ENCODE results near the gene GALNT18.

Gene GALNT18

DNA sequence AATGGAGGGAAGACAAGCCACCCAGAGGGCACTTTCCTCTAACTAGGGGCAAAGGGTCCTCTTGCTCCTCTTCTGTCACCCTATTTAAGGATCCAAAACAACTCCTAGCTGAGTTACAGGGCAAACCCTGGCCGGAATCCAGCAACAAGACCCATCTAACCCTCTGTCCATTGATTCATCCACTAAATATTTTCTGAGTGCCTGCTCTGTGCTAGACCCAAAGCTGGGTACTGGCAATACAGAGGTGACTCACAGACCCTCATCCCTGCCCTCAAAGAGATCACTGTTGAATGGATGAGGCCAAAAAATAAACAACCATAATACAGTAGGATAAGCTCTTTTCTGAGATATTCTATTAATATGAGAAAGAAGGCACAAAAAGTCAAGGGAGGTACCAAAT is 4.3 kb upstream of the GALNT18 start:
- in situ Hi-C loops (cut with MboI; ENCODE audit: low sequenced_read_pairs), result no loop called here

DNA sequence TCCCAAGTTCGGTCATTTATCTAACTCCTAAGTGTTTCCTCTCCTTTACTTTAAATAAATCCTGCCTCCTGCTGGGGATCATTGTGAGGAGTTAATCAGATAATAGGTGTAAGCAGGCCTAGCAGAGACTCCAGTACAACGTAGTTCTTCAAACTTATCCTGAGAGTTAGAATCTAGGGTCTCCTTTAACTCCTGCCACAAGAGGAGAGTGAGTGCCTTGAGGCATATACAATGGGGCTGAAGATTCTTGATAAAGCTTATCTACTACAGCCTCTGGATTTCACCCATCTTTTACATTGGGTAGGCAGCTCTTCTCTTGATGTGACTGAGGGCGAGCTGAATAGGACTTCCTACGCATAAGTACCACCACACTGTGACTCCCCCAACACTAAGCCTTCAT is 3.1 kb upstream of the GALNT18 start:
- in situ Hi-C loops (cut with MboI; ENCODE audit: low sequenced_read_pairs), result no loop called here

DNA sequence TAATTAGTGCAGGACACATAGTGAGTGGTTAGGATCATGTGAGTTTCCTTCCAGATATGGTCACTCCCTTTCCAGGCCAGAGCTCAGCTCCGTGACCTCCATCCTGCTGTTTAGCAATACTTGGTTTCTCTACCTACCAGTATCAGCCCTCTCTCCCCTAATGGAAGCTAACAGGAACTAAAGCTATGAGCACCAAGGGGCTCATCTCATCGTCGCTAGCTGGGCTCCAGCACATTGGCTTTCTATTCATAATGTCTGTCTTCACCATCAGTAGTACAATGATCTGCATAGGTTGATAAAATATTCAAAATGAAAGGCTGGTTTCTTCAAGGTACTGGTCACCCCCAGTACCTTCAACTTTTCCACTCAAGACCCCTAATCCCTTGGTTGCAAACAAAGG is 2.4 kb upstream of the GALNT18 start:
- in situ Hi-C loops (cut with MboI; ENCODE audit: low sequenced_read_pairs), result no loop called here

DNA sequence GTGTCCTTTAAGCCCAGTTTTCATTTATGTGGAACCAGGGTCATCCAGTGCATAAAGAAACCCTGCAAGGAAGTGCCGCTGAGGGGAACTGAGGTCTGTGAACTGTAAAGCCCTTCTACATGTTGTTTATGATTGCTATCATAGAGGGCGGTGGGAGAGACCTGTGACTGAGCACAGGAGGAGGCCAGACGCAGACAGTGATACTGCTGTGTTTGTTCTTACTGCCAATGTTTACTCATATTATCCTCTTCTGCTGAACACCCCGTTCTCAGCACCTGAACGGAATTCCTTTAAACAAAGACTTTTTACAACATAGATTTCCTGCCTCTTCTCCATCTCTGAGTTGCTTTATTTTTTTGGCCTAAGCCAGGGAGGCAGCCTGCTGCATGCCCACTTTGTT is 967 bp upstream of the GALNT18 start:
- in situ Hi-C loops (cut with MboI; ENCODE audit: low sequenced_read_pairs), result no loop called here

DNA sequence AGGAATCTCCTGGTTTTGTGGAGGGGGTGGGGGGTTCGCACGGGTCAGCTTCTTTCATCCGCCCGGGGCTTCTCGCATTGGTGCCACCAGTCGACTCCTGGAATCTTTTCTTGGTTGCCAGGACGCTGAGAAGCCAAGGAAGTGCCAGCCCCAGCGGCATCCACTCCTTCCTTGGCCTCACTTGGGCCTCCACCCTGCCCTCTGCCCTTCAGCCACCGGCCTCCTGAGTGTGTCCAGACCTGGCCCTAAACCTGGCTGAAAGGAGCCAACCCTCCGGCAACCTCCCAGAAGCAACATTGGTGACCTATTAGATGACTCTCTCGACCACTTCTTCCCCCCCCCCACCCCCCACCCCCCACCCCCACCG is 518 bp upstream of the GALNT18 start:
- in situ Hi-C loops (cut with MboI; ENCODE audit: low sequenced_read_pairs), result no loop called here

DNA sequence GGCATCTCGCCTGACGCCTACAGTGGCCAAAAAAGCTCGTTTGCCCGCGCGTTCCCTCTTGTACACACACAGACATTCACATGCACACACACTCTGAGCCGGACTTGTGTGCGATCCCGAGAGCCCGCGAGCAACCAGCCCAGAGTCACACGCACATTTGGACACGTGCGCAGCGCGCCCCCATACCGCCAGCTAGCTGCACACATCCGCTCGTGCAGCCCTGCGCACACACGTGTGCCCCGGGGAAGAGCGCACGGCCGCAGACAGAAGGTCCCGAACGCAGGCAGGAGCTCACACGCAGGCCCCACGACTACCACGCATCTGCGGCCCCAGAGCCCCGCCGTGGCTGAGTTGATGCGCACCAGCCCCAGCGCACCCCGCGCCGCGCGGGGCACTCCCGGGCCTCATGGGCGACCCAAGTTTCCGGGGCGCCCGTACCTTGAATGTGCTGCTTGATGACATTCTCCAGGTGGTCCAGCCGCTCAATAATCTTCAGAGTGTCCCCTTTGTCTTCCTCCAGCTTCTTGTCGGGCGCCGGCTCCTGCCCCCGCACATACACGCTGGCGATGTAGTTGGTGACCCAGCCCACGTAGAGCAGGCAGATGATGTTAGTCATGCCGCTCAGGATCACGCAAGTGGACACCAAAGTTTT is 758 bp downstream of the GALNT18 start:
- in situ Hi-C loops (cut with MboI; ENCODE audit: low sequenced_read_pairs), result no loop called here

DNA sequence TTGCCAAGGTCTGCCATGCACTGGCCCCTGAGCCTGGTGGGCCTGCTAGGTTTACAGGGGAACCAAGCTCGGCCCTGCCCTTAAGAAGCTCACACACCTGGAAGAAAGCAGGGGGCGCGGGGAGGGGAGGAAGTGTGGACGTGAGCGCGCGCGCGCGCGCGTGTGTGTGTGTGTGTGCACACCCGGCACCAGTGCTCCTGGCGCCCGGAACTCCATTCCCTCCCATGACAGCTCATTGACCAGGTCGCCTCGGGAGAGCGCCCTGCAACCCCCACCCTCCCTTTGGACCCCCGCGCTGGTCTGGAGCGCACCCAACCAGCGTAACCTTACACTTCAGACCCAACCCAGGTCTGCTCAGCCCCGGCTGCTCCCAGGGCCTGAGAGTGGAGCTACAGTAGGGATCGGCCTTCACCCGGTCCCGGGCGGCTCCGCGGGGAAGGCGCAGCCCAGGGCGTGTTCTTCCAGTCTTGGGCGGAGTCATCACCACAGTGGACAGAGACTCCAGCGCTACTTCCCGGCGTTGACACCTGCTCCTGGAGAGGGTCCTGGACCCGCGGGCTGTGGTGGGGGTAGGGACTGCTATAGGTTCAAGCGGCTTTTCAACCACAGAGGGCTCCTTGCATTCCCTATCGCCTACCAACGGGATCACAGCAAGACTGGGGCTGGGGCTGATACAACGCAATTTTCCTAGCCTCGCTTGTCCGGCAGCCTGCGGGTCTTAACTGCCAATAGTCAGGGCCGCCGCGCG is 1.5 kb downstream of the GALNT18 start:
- in situ Hi-C loops (cut with MboI; ENCODE audit: low sequenced_read_pairs), result no loop called here

DNA sequence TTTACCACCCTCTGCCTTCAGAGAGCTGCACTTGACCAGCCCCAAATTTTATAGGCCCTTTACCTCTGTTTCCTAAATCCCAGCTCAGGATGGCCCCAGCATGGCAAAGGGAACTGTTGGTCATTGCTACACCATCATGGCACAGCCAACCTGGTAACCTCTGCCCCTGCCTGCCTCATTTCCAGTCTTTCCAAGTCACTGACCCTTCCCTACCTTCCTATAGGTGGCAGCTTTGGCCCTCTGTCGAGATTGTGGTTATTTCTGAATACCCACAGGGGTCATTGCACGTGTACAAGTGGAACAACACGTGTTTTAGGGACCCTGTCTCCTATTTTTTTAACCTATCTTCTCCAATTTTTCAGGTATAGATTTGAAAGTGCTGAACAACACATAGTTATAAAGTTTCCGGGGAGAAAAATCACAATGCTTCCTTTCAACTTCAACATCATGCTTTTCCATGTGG is 2.8 kb downstream of the GALNT18 start:
- in situ Hi-C loops (cut with MboI; ENCODE audit: low sequenced_read_pairs), result no loop called here

DNA sequence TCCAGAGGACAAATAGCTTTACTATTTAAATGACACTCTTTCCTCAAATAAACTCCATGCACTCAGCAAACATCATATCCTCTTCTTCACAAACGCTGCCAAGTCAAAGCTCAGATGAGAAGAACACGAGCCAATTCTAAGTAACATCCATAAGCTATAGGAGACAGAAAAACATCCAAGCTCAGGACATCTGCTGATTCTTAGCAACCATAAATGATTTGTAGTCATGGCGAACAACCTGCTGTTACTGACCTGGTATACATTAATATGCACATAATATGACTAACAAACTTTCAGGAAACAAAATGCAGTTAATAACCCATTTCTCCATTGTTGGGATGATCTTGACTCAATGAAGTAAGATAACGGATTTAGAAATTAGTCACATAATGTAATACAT is 6.7 kb downstream of the GALNT18 start:
- in situ Hi-C loops (cut with MboI; ENCODE audit: low sequenced_read_pairs), result no loop called here

DNA sequence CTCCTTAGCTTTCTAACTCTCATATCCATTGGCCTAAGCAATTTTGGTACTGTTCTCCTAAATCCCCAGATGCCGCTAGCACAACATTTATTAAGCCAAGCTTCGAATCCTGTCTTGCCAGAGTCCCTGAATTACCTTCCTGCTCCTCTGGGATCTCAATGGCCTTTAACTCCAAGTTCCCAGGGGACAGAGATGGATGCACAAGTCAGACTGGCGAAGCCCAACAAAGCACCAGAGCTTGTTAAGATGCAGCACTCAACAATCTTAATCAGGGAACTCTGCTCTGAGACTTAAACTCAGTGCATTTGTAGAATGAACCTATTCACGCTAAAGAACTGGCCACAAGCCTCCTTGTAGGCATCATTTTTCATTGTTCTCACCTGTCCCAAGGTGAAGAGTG is 9.4 kb downstream of the GALNT18 start:
- in situ Hi-C loops (cut with MboI; ENCODE audit: low sequenced_read_pairs), result no loop called here

DNA sequence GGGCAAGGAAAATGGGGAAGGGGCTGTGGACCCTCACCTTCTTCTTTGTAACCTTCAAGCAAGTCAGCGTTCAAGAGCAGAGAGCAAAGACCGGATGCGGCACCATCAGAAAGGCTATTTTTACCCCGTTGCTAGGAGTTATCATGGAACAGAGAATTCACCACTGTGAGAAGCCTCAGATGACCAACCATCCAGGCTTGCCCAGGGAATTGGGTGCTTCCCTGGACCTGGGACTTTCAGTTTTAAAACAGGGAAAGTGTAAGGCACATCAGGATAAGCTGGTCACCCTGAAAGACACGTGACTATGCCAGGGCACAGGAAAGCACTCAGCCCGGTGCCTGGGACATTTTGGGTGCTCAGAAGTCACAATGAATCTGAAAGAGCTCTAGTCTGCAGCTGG is 10.4 kb downstream of the GALNT18 start:
- in situ Hi-C loops (cut with MboI; ENCODE audit: low sequenced_read_pairs), result no loop called here

DNA sequence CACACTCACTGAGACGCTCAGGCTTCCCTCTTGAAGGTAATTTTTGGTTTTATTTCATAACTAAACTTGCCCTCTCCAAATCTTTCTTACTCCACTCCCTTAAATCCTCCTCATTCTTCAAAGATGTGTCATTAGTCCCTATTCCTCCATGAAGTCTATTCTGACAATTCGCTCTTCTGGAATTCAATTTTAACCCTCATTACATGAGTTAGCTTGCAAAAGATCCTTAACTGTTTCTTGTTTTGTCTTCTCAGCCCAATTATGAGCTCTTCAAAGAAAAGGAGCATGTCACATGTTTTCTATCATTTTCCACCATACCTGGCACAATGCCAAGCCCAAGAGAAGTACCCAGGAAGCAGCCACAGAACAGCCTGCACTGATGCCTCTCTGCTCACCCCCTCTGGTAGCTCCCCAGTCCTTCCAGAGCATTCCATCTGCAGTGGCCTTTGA is 13.0 kb downstream of the GALNT18 start:
- in situ Hi-C loops (cut with MboI; ENCODE audit: low sequenced_read_pairs), result no loop called here

DNA sequence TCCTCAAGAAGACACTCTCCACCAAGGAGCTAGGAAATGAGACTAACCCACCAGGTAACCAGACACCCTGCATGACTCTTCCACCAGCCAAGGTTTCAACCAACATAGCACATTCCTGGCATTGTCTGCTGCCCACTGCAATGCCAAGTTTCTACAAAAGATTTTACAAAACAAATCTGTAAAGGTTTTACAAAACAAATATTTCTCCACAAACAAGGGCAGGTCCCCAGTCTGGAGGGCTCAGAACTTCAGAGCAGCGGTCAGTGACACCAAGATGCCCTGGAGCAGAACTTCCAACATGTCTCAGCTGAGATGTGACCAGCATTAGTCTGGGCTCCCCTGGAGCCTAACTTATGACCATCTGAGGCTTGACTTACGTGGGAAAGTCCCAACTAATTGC is 14.0 kb downstream of the GALNT18 start:
- in situ Hi-C loops (cut with MboI; ENCODE audit: low sequenced_read_pairs), result no loop called here

DNA sequence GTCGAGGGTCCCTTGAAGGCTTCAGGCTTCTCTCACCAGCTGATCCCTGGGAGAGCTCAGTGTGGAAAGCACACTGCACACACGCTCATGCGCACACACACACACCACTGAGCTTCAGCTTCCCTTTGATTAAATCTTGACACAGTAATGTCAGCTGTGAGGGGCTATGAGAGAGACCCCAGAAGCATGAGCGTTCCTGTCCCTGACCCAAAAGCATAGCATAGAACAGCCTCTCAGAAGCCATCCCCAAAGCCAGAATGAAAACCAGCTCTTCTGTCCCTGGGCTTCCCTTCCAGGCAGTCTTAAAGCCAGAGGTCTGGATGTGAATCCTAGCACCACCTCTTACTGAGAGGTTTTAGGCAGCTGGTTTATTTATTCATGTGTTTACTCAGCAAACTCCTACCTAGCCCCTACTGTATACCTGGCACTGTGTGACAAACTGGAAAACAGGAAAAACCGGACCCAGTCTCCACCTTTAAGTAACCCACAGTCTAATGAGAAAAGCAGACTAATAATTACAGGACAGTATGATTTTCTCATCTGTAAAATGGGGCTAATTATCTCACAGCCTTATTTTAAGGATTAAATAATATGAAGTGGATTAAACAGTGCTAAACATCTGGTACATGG is 15.9 kb downstream of the GALNT18 start:
- in situ Hi-C loops (cut with MboI; ENCODE audit: low sequenced_read_pairs), result no loop called here

DNA sequence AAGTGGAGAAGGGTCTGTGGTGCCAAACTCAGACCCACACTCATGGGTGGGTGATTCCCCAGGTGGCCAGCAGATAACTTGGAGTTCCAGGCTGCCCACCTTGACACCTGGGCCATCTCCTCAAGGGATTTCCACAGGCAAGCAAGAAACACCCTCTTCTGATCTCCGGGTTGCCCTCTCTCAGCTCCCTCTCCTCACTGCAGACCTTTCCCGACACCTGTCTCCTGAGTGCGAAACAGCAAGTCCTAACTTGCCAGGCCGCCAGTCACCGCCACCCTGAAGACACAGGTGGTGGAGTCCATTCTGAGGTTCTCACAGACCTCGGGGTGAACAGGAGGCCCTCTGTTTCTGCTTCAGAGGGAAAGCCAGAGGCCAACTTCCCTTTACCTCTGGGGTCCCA is 16.6 kb downstream of the GALNT18 start:
- in situ Hi-C loops (cut with MboI; ENCODE audit: low sequenced_read_pairs), result no loop called here

DNA sequence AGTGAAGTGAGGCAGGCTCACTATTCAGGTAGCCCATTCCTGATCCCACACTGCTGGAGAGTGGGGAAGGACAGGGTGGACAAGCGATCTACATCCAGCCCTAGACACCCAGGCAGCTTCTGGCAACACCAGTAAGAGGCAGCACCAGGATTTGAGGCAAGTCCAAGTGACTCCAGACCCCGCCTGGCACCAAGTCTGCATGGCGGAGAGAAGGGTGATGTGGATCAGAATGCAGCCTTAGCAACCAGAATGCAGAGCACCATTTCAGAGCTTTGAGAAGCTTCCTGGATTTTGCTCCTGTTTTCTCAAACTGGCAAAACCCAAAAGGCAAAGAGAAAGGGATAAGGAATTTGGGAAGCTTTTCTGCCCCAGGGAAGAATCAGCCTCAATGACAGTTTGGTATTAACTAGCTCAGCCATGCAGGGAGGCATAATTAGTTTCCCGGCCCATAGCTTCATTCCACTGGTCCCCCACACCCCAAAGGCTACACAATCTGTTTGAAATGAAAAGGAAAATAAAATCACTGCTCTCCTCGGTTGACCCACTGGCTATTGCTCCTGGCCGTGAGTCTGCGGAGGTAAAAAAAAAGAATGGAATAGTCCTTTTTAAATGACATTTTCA is 17.3 kb downstream of the GALNT18 start:
- in situ Hi-C loops (cut with MboI; ENCODE audit: low sequenced_read_pairs), result no loop called here

DNA sequence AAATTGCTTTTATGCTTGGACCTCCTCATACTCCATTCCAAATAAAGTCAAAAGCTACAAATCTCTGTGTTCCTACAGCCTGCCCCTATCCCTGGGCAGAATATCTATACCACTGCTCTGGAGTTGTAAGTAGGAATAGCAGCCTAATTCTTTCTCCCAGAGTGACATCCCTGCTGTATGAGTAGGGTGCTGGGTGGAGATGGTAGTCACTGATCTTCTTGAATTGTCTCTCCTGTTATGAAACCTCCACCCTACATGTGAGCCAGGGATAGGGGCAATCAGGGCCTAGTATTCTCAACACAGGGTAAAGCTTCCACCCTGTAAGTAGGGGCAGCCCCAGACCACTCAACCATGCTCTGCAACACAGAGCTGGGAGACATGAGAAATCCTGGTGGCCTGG is 19.8 kb downstream of the GALNT18 start:
- in situ Hi-C loops (cut with MboI; ENCODE audit: low sequenced_read_pairs), result no loop called here

DNA sequence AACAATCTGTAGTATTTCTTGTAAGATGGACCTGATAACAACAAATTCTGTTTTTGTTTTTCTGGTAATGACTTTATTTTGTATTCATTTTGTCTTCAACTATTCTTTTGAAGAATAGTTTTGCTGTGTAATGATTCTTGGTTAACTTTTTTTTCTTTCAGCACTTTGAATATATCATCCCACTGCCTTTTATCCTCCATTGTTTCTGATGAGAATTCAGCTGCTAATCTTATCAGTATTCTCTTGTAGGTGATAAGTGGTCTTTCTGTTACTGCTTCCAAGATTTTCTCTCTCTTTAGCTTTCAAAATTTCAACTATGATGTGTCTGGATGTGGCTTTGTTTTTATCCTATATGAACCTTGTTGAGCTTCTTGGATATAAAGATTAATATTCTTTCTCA is 21.5 kb downstream of the GALNT18 start:
- in situ Hi-C loops (cut with MboI; ENCODE audit: low sequenced_read_pairs), result no loop called here

DNA sequence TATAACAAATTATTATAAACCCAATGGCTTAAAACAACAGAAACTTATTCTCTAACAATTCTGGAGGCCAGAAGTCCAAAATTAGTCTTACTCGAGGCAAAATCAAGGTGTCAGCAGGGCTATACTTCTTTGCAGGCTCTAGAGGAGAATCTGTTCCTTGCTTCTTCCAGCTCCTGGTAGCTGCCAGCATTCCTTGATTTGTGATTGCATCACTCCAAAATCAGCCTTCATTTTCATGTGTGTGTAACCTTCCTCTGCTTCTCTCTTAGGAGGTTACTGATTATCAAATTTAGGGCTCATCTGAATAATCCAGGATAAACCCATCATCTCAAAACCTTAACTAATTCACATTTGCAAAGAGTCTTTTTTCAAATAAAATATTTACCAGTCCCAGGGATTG is 23.6 kb downstream of the GALNT18 start:
- in situ Hi-C loops (cut with MboI; ENCODE audit: low sequenced_read_pairs), result no loop called here

DNA sequence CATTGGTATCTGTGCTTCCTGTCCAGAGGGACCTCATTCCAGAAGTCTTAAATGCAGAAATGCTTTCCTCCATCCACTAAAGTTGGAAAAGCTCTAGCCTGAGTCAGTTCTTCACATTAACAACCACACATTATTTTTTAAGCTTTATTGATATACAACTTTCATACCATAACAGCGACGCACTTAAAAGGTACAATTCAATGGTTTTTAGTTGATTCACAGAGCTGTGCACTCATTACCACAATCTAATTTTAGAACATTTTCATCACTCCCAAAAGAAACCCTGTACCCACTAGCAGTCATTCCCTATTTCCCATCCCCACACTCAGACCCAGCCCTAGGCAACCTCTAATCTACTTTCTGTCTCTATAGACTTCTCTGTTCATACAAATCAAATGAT is 27.6 kb downstream of the GALNT18 start:
- in situ Hi-C loops (cut with MboI; ENCODE audit: low sequenced_read_pairs), result no loop called here

DNA sequence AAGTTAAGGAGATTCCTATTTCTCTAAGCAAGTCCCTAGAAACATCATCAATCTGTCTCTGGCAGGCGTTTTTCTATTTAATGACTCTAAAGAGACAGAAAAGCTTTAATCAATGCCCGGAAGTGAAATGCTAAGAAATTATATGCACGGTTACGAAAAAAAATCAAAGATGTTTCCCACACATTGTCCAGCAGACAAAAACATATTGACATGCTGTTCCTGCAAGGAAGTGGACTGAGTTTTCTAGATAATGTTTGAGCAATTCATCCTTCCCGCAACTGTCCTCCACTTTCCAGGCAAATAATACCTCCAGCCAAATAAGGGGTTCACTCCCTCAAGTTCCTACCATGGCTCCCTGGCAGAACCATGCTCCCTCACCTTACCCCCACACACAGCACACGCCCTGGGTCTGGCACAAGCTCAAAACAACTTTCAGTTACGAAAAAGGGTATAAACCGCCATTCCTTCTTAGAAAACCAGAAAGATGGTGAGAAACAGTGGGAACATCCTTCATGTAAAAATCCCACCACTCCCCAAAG is 29.6 kb downstream of the GALNT18 start:
- in situ Hi-C loops (cut with MboI; ENCODE audit: low sequenced_read_pairs), result no loop called here

DNA sequence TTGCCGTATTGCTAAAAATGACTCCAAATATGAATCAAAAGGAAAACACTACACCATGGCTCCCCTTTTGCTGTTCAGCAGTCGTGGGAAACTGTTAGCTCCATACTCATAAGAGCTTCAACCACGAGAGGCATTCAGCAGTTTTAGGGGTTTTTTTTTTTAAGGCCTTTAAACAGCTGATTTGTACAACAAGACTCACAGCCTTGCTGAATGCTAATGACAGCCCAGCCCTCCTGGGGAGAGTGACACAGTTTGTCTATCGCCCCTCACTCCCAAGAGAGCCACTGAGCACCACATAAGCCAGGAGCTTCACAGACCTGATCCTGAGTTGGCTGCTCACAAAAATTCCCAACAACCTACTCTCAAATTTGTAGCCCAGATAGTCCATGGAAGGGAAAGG is 32.4 kb downstream of the GALNT18 start:
- in situ Hi-C loops (cut with MboI; ENCODE audit: low sequenced_read_pairs), result no loop called here
